GM21723 (cell line): ENCODE data around the gene CFAP410.
"Not testable (repeated sequence)": the region's sequence is repeated elsewhere in the genome, so short reads cannot be mapped to it uniquely, and the experiment has no call there.

ENCODE experiments used
- ATAC-seq: cut with Tn5 transposase; IDR thresholded peaks from one replicate; pipeline ENCODE4 v1.9.1; 2021; ENCODE audit warnings: mild to moderate bottlenecking, moderate library complexity; ENCODE audit not compliant: unreplicated experiment

Gene CFAP410

DNA sequence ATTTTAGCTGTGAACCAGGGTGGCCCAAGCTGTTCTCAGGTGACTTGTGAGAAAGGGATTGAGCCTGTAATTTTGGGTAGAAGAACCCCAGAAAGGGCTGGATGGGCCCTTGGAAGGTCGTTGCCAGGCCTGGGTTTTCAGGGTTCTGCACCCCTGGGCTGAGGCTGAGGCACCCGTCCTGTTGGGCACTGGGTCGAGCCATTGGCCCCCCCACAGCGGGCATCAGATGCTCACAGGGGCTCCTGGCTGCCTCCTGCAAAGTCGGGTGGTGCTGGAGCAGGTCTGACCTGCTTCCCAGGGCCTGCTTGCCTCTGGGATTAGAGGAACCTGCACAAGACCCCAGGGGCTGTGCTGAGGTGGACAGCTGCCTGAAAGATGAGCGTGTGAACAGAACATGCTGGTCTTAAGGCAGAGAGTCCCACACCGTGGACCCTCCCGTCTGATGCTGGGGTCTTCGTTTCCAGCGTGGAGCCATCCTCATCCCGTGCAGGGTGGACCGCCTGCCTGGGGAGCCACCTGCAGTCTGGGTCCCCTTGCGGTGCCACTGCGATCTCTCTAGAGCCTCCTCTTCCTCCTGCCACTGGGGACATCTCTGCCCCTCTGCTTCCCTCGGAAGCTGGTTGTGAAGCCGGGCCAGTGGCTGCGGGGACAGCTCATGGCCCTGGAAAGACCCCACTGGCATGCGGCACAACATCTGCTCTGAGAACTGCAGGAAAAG is 12.5 kb upstream of the CFAP410 start:
- no peak for ATAC-seq

GRCh38 chr21:44350773-44351481 is 11.7 kb upstream of the CFAP410 start:
- no peak for ATAC-seq

- ATAC-seq: no peak
These were observed 10.9 kb upstream of the CFAP410 start for GRCh38 chr21:44349847-44350772.

GRCh38 chr21:44349416-44349846 is 10.2 kb upstream of the CFAP410 start:
- no peak for ATAC-seq

GRCh38 chr21:44348861-44349260 is 9.7 kb upstream of the CFAP410 start:
- ATAC-seq: no peak

DNA sequence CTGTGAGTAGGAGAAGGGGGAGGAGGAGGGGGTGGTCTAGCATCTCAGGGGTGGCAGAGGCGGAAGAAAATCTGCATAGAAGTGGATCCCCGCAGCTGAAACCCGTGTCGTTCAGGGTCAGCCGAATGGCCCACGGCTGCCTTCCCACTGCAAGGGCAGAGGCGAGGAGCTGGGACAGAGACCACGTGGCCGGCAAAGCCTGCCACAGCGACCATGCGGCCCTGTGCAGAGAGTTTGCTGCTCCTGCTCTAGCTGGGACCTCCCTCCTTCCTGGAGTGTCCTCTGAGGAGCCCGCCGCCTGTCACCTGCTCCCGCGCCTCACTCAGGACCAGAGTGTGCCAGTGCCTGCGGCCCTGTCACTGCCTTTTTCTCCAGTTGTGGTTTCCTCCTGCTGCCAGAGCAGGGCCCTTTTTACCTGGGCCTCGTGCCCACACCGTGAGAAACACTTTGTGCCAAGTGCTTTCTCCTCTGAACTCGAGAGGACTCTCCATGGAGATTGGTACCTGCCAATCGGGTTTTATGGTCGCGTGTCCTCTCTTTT is 8.8 kb upstream of the CFAP410 start:
- no peak for ATAC-seq

DNA sequence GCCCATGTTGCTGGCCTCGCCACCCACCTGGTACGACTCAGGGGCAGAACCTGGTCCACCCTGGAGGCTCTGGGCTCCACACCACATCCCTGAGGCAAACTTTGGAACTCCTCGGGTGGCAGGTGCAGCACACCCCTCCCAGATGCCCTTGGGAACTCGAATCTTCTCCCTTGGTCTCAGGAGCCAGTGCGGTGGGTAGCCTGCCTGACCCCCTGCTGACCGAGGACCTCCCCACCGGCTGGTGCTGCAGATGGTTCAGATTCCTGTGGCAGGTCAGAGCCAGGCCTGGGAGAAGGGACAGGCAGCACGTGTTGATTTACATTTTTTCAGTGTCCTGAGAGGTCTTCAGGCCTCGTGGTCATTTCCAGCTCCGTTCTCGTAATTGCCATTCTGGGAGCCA is 6.3 kb upstream of the CFAP410 start:
- ATAC-seq: no peak

DNA sequence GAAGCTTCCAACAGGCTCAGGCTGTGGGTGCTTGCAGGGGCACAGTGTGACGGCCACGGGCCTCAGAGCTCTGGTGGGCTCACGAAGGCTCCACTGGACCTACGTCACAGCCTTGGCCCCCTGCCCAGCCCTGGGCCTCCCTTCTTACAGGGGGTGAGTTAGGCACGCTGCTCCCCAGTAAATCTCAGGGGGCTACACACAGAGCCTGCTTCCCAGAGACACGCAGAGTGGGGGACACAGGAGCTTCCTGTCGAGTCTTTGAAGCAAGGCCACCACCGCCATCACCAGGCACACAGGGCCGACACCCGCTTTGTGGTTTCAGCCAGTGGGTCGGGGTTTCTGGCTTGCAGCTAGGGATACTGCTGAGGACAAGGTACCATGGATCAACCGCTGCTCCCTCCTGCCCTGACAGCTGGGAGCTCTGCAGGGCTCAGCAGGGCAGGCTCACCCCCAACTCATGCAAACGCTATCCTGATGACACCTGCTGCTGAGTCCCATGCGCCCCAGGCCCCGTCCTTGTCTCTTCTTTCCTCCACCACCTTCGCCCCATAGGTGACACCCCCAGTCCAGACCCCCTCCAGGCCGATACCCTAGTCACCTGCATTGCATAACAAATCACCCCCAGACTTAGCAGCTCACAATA is 5.5 kb upstream of the CFAP410 start:
- no peak for ATAC-seq

GRCh38 chr21:44342981-44343380 is 3.8 kb upstream of the CFAP410 start:
- not testable (repeated sequence) for ATAC-seq

- ATAC-seq: not testable (repeated sequence)
These were observed 2.7 kb upstream of the CFAP410 start for GRCh38 chr21:44341726-44342458.

GRCh38 chr21:44337941-44338895 is 972 bp downstream of the CFAP410 start:
- no peak for ATAC-seq

- no peak for ATAC-seq
These were observed 1.7 kb downstream of the CFAP410 start for GRCh38 chr21:44337449-44337848.

DNA sequence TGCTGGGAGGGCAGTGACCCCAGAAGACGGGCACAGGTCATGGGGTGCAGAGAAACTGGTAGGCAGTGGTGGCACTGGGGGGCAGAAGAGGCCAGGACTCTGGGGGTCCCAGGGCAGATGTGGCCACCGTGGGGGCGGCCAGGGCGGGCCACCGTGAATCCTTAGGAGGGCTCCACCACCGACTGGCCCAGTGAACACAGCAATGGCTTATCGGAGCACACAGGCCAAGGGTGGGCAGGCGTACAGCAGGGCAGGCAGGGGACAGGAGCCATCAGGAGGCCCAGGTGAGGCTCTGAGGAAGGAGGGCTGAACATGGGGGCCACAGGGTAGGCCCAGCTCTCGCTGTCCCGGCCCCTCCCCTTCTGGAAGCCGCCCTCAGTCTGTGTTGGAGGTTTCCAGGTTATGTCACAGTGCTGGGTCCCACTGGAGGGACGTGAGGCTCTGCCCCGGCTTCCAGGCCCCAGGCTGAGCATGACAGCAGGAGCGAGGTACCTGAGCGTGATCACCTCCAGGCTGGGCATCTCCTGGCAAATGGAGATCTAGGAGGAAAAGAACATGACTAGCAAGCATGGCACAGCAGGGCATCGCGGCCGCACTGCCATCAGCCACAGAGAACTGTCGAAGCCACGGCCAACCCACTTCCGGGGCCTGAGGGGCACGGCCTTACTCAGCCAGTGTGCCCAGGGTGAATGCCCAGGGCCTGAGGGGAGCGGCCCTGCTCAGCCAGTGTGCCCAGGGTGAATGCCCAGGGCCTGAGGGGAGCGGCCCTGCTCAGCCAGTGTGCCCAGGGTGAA is 3.7 kb downstream of the CFAP410 start:
- ATAC-seq: no peak

DNA sequence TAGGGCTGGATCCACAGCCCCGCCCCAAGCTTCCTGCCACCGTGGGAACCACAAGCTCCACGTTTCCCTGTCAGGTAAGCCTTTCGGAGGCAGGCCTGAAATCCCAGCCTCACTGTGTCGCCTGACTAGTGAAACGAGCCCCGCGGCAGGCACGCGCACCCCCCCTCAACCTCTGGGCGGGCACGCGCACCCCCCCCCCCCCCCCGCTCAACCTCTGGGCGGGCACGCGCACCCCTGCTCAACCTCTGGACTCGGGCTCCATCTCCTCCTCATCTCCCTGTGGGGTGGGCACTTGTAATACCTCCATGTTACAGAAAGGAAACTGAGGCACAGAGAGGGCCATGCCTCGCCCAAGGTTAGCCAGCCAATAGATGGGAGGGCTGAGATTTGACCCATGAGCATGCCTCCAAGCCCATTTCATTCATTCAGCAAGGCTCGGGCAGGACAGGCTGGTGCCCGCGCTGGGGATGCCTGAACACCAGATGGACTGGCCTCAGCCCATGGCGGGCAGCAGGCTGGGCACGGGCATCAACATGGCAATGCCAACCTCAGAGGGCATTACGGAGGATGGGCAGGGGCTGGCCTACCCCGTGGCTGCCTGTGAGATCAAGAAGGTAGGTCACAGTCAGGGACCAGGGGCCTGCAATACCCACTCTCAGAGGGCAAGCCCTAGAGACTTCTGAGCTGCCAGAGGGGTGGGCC is 4.7 kb downstream of the CFAP410 start:
- no peak for ATAC-seq

DNA sequence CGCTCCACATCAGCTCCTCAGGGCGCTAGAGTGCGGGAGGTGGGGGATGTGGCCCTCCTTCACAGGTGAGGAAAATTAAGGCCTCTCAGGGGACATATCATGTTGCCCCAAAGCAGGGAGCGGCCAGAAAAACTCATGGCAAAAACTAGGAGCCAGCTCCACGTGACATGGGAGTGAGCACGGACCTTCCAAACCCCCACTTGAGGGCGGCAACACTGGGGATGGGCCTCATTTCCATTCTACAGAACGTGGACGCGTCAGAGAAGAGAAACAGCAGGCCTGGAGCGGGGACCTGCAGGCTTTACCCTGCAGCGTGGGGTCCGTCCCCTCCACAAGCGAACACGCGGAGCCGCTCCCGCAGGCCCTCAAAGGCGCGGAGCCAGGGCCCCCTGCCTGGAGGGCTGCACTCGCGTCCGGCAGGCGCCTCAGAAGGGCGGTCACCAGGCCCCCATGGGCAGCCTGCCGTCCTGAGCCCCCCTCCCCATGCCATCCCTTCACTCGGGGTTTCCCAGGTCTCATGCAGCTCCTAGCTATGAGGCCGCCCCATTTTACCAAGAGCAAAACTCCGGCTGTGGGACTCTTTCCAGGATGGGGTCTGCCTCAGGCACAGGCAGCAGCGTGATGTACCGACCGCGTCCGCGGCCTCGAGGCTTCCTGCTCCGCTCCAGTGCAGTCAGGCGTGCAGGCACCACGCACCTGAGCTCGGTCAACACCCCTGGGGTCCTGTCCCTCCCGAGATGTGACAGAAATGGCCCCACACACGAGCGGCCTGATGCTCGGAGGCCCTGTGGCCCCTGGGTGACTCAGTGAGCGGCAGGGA is 5.5 kb downstream of the CFAP410 start:
- ATAC-seq: no peak

DNA sequence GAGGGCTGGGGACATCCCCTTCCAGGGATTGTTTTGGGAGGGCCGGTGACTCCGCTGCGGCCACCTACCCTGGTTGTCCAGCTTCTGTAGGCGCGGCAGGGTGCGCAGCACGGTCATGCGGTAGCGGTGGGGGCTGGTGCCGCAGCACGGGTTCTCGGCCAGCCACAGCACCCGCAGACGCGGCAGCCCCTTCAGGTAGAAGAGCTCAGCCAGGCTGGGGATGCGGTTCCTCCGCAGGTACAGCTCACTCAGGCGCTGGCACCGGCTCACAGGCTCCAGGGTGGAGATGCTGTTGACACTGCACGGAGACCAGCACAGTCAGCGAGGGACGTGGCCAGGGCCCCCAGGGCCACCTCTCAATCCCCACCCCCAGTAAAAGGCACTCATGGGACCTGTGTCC is 6.2 kb downstream of the CFAP410 start:
- no peak for ATAC-seq

- no peak for ATAC-seq
These were observed 6.8 kb downstream of the CFAP410 start for GRCh38 chr21:44332383-44332782.
